HepG2 (cell line): ENCODE results near the gene TRAPPC12. TPM values are rescaled to one million over a fixed set of nuclear protein-coding genes. Genes with fewer than 3 reads are reported as not detected.
A peak's percentile ranks its signal among the peaks of the same experiment; 100 is the strongest.
"Not testable (repeated sequence)": the region's sequence is repeated elsewhere in the genome, so short reads cannot be mapped to it uniquely, and the experiment has no call there.

Experiments
- ATAC-seq: fragments of 200-7000 bp; cut with Tn5 transposase; 3 replicates; pipeline ENCODE4 v1.9.1; 2020; ENCODE audit warnings: mild to moderate bottlenecking, moderate library complexity
- BruUV-seq: library from RNA; stranded (reverse); fragments of 400-500 nt; replicated peaks from 2 replicates; lab custom pipeline; 2021; lab: Mats Ljungman, UMichigan
- CTCF ChIA-PET: fragments of 300-600 bp; formaldehyde crosslinking; extraction: SDS; loops from one replicate; lab custom pipeline; 2021; ENCODE audit warnings: low total read pairs, inconsistent platforms, low intra/inter-chr PET ratio; lab: Yijun Ruan, JAX
- POLR2A ChIA-PET: fragments of 350-600 bp; sonication (Branson Sonifier 250); formaldehyde crosslinking; loops from one replicate; lab custom pipeline; 2020; ENCODE audit warnings: antibody characterized with exemption, inconsistent platforms; lab: Yijun Ruan, JAX
- DNase-seq: peaks from one replicate; pipeline ENCODE4 v3.0.0-alpha.2; 2015; ENCODE audit warnings: low spot score
- FAIRE-seq: peaks from 3 replicates; lab custom pipeline; 2011; peaks lifted over from hg19 to GRCh38; lab: Jason Lieb, UNC
- H2AFZ ChIP-seq: one replicate; pipeline ENCODE4 v1.6.1; 2011; ENCODE audit warnings: low read length, inconsistent platforms
- H3K27ac ChIP-seq: fragments of 300-600 bp; 3 replicates; pipeline ENCODE4 v1.8.0; 2011; ENCODE audit warnings: mixed run types, mild to moderate bottlenecking, mixed read lengths, low read length, inconsistent platforms; ENCODE audit not compliant: insufficient read depth; ENCODE audit errors: extremely low read length
- H3K27me3 ChIP-seq, 2 experiments: fragments of 200-600 bp in 1 of 2; 2 replicates in 1 of 2; 3 replicates in 1 of 2; pipeline versions ENCODE4 v1.6.0 to v1.8.0; 2011; ENCODE audit warnings: low read length in 2 of 2, mild to moderate bottlenecking in 2 of 2, moderate library complexity in 2 of 2, inconsistent platforms in 1 of 2; ENCODE audit not compliant: insufficient read depth in 2 of 2, control insufficient read depth in 1 of 2
- H3K36me3 ChIP-seq, 2 experiments: fragments of 200-600 bp in 1 of 2; replicated peaks in 1 of 2; 2 replicates in 1 of 2; 3 replicates in 1 of 2; pipeline versions ENCODE4 v1.5.1 to v1.8.0; 2011; ENCODE audit warnings: low read length in 2 of 2, inconsistent platforms in 1 of 2; ENCODE audit not compliant: insufficient read depth in 2 of 2, control insufficient read depth in 1 of 2
- H3K4me1 ChIP-seq: 2 replicates; pipeline ENCODE4 v1.5.1; 2012; ENCODE audit warnings: low read length, inconsistent platforms; ENCODE audit not compliant: insufficient read depth
- H3K4me2 ChIP-seq: 2 replicates; pipeline ENCODE4 v1.6.0; 2011; ENCODE audit warnings: low read depth, low read length, inconsistent platforms
- H3K4me3 ChIP-seq, 3 experiments: fragments of 200-600 bp in 1 of 3; sonication (generic), shearing (Covaris generic) in 1 of 3; replicated peaks in 1 of 3; 2 replicates each; pipeline ENCODE4 v1.5.1; 2011 to 2016; ENCODE audit warnings: low read length in 3 of 3, inconsistent platforms in 2 of 3, low read depth in 2 of 3, mild to moderate bottlenecking in 2 of 3, control low read depth in 1 of 3, mixed read lengths in 1 of 3; ENCODE audit not compliant: insufficient read depth in 1 of 3
- H3K79me2 ChIP-seq: one replicate; pipeline ENCODE4 v1.6.1; 2011; ENCODE audit warnings: low read length, inconsistent platforms; ENCODE audit not compliant: insufficient read depth
- H3K9ac ChIP-seq: 2 replicates; pipeline ENCODE4 v1.6.0; 2011; ENCODE audit warnings: mild to moderate bottlenecking, low read depth, low read length, inconsistent platforms; ENCODE audit not compliant: insufficient read depth
- H3K9me3 ChIP-seq: 2 replicates; pipeline ENCODE4 v1.5.1; 2012; ENCODE audit warnings: mild to moderate bottlenecking, low read length
- H4K20me1 ChIP-seq: 2 replicates; pipeline ENCODE4 v1.6.0; 2011; ENCODE audit warnings: inconsistent platforms, mild to moderate bottlenecking, low read length, moderate library complexity; ENCODE audit not compliant: insufficient read depth
- AGO2 ChIP-seq: fragments of 200-400 bp; formaldehyde crosslinking; optimal IDR thresholded peaks from 2 replicates; pipeline ENCODE3; 2017; ENCODE audit warnings: mild to moderate bottlenecking, low read depth, low read length, moderate library complexity
- AKAP8 ChIP-seq: sonication (generic); formaldehyde crosslinking; IDR thresholded peaks from 2 replicates; pipeline ENCODE4 v1.5.1; 2020; ENCODE audit warnings: mild to moderate bottlenecking, missing genetic modification reagents
- ASH2L ChIP-seq: fragments of 300-600, 200-600 bp; sonication (generic); IDR thresholded peaks from 2 replicates; pipeline ENCODE4 v1.7.0; 2017; ENCODE audit warnings: low read depth, mild to moderate bottlenecking, moderate library complexity, mixed read lengths, low read length; ENCODE audit not compliant: insufficient read length
- BATF2 ChIP-seq: sonication (generic); formaldehyde crosslinking; IDR thresholded peaks from 2 replicates; pipeline ENCODE4 v1.8.0; 2022; ENCODE audit warnings: mild to moderate bottlenecking, missing genetic modification reagents, moderate library complexity
- CEBPG ChIP-seq: IDR thresholded peaks from 2 replicates; pipeline ENCODE4 v1.6.1; 2016
- MAX ChIP-seq: IDR thresholded peaks from 2 replicates; pipeline ENCODE4 v1.6.1; 2012; ENCODE audit warnings: inconsistent platforms
- MLLT10 ChIP-seq: sonication (generic); formaldehyde crosslinking; IDR thresholded peaks from 2 replicates; pipeline ENCODE4 v1.4.0; 2020; ENCODE audit warnings: missing genetic modification reagents
- NR1H2 ChIP-seq: sonication (generic); formaldehyde crosslinking; IDR thresholded peaks from 2 replicates; pipeline ENCODE4 v1.8.1; 2022; ENCODE audit warnings: low read depth, missing genetic modification reagents, borderline replicate concordance
- PRMT3 ChIP-seq: sonication (generic); formaldehyde crosslinking; IDR thresholded peaks from 2 replicates; pipeline ENCODE4 v1.8.1; 2022; ENCODE audit warnings: low read depth, mild to moderate bottlenecking, moderate library complexity, missing genetic modification reagents, borderline replicate concordance
- RXRA ChIP-seq: sonication (generic); formaldehyde crosslinking; IDR thresholded peaks from 2 replicates; pipeline ENCODE4 v1.5.1; 2020; ENCODE audit warnings: missing genetic modification reagents
- SP5 ChIP-seq: IDR thresholded peaks from 2 replicates; pipeline ENCODE4 v1.6.1; 2016; ENCODE audit warnings: low read depth, borderline replicate concordance
- TRAFD1 ChIP-seq: sonication (generic); formaldehyde crosslinking; IDR thresholded peaks from 2 replicates; pipeline ENCODE4 v1.5.1; 2020; ENCODE audit warnings: missing genetic modification reagents, mild to moderate bottlenecking, borderline replicate concordance
- ZC3H13 ChIP-seq: sonication (generic); formaldehyde crosslinking; IDR thresholded peaks from 2 replicates; pipeline ENCODE4 v1.8.1; 2023; ENCODE audit warnings: mild to moderate bottlenecking, missing genetic modification reagents, moderate library complexity
- ZFP1 ChIP-seq: IDR thresholded peaks from 2 replicates; pipeline ENCODE4 v1.6.1; 2016
- ZNF180 ChIP-seq: sonication (generic); formaldehyde crosslinking; IDR thresholded peaks from 2 replicates; pipeline ENCODE4 v1.4.0; 2020; ENCODE audit warnings: low read depth, missing genetic modification reagents, borderline replicate concordance
- ZNF20 ChIP-seq: sonication (generic); formaldehyde crosslinking; IDR thresholded peaks from 2 replicates; pipeline ENCODE4 v1.4.0; 2020; ENCODE audit warnings: mild to moderate bottlenecking, moderate library complexity, missing genetic modification reagents
- ZNF274 ChIP-seq: sonication (generic); formaldehyde crosslinking; IDR thresholded peaks from 2 replicates; pipeline ENCODE4 v1.5.1; 2020; ENCODE audit warnings: mild to moderate bottlenecking, missing genetic modification reagents
- ZNF441 ChIP-seq: sonication (generic); formaldehyde crosslinking; IDR thresholded peaks from 2 replicates; pipeline ENCODE4 v1.7.0; 2021; ENCODE audit warnings: missing genetic modification reagents, borderline replicate concordance
- ZNF746 ChIP-seq: sonication (generic); formaldehyde crosslinking; IDR thresholded peaks from 2 replicates; pipeline ENCODE4 v1.8.0; 2022; ENCODE audit warnings: mild to moderate bottlenecking, missing genetic modification reagents
- WGBS: methylation state at CpG from one replicate; pipeline ENCODE4 v1.1.6; 2017; ENCODE audit warnings: low lambda C conversion rate; 5-methylcytosine and 5-hydroxymethylcytosine counted together
- in situ Hi-C: cut with HindIII; loops from 2 replicates; pipeline ENCODE4 v1.10.0; 2017; ENCODE audit warnings: low pct_unique_long_range_greater_than_20kb; ENCODE audit not compliant: extremely low pct_ligation_motif_present
- intact Hi-C: fragments of 100-400 bp; cut with micrococcal nuclease; formaldehyde crosslinking; loops from one replicate; pipeline ENCODE4 v1.10.0; 2022; ENCODE audit not compliant: unreplicated experiment
- polyA plus RNA-seq, 8 experiments: library from polyadenylated mRNA; depleted of rRNA in 3 of 8; stranded (reverse) in 7 of 8; unstranded in 1 of 8; fragments of >200 nt; fragmentation: Illumina TruSeq in 4 of 8; extraction: Trizol in 4 of 8; gene quantifications; 2 replicates each; pipeline versions ENCODE4 v1.2.1 to v1.2.3, GENCODE V29; 2011 to 2016; ENCODE audit warnings: low read depth in 4 of 8, missing spikeins in 1 of 8, mixed read lengths in 1 of 8; ENCODE audit not compliant: insufficient read depth in 1 of 8
- total RNA-seq, 5 experiments: library from RNA; depleted of rRNA; stranded (reverse); fragments of >200 nt; fragmentation: Illumina TruSeq; extraction: Trizol; gene quantifications; 2 replicates each; pipeline ENCODE4 v1.2.3, GENCODE V29; 2016; ENCODE audit warnings: low read depth in 1 of 5

The TRAPPC12 gene
- total and polyA plus RNA-seq, 2 of the 13 experiments (the other 11 are each of a cell fraction or from before 2014, with no cell fraction given): 46.4 to 97.7 TPM

DNA sequence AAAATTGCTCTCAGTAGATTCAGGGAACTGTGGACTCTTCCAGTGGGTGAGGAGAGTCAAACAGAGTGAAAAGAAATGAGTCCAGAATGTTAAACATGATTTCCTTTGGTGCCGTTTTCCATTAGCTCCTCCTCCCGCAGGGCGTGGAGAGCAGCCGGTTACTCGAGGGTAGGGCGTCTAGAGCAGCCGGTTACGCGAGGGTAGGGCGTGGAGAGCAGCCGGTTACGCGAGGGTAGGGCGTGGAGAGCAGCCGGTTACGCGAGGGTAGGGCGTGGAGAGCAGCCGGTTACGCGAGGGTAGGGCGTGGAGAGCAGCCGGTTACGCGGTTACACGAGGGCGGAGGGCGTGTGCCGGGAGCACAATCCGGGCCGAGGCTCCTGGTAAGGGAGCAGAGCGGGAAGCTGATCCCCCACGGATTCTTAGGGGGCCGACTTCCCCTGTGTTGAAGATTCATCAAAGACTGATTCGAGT lies 69.0 kb downstream of the TRAPPC12 start:
- H3K4me2 ChIP-seq, DNase-seq, ATAC-seq, BruUV-seq, CTCF ChIA-PET, H3K27me3 ChIP-seq, H3K4me3 ChIP-seq, intact Hi-C loops, H3K9me3 ChIP-seq, POLR2A ChIA-PET, H3K27ac ChIP-seq, FAIRE-seq, H4K20me1 ChIP-seq, H3K4me1 ChIP-seq, in situ Hi-C loops, H3K79me2 ChIP-seq, H3K9ac ChIP-seq, H2AFZ ChIP-seq: not testable (repeated sequence)
- peaks cover 28 to 70% of the 10 kb centered on the region in 2 experiments for H3K36me3 ChIP-seq
- peak; percentile 49 for TF ChIP-seq AGO2
- 96% methylated on average over 35 of the region's 35 CpGs for WGBS

- no peak for ATAC-seq
- Histone ChIP-seq H2AFZ (no peak overlapping the region), H3K27ac (no peak overlapping the region), H3K4me1 (peaks cover 8% of the 10 kb centered on the region; the same call in 1 of the 2 replicates), H3K36me3 (peaks cover 24 to 64% of the 10 kb centered on the region in 2 experiments), H3K9me3 (no peaks in the 10 kb centered on the region), H3K27me3 (no peaks in the 10 kb centered on the region), H3K4me2 (no peak overlapping the region), H3K4me3 (no peak overlapping the region), H3K9ac (no peak overlapping the region), H3K79me2 (no peaks in the 10 kb centered on the region), H4K20me1 (no peaks in the 10 kb centered on the region)
- no TSS peak for BruUV-seq
- 92% methylated on average over 13 of the region's 13 CpGs for WGBS
- CTCF ChIA-PET: no interaction called here
- DNase-seq: no peak
- no peak for FAIRE-seq
- intact Hi-C loops (no loop called here), in situ Hi-C loops (no loop called here)
- POLR2A ChIA-PET: no interaction called here
- TF ChIP-seq ZNF20 (CRISPR knock-in tag) (no peak), PRMT3 (CRISPR knock-in tag) (no peak), AKAP8 (CRISPR knock-in tag) (no peak), SP5 (CRISPR knock-in tag) (no peak), MAX (no peak), ZC3H13 (no peak), NR1H2 (CRISPR knock-in tag) (no peak), RXRA (CRISPR knock-in tag) (no peak), ZNF441 (CRISPR knock-in tag) (no peak), ZNF180 (CRISPR knock-in tag) (no peak), ZFP1 (no peak), TRAFD1 (CRISPR knock-in tag) (no peak), CEBPG (CRISPR knock-in tag) (no peak), ASH2L (no peak), MLLT10 (CRISPR knock-in tag) (no peak), ZNF274 (CRISPR knock-in tag) (no peak), BATF2 (CRISPR knock-in tag) (no peak), ZNF746 (no peak)
Observed at GRCh38 chr2:3449086-3449485, 69.6 kb downstream of the TRAPPC12 start.
